Endodermal cell (in vitro differentiated cells): ENCODE measurements around the gene CCDC68. TPM values are rescaled to one million over a fixed set of nuclear protein-coding genes. Genes with fewer than 3 reads are reported as not detected.
A peak's percentile ranks its signal among the peaks of the same experiment; 100 is the strongest.

Experiments
- DNase-seq: peaks from one replicate; pipeline ENCODE4 v3.0.0-alpha.2; 2017
- H3K27ac ChIP-seq: 2 replicates; pipeline ENCODE4 v1.5.1; 2013; ENCODE audit warnings: mild to moderate bottlenecking, low read depth, low read length, moderate library complexity
- H3K27me3 ChIP-seq: 2 replicates; pipeline ENCODE4 v1.6.1; 2013; ENCODE audit warnings: mild to moderate bottlenecking, low read length, moderate library complexity; ENCODE audit not compliant: insufficient read depth, control insufficient read depth, poor library complexity, severe bottlenecking
- H3K36me3 ChIP-seq: 2 replicates; pipeline ENCODE4 v1.7.0; 2013; ENCODE audit warnings: mild to moderate bottlenecking, low read length, moderate library complexity; ENCODE audit not compliant: control insufficient read depth, insufficient read depth
- H3K4me1 ChIP-seq: one replicate; pipeline ENCODE4 v1.7.0; 2013; ENCODE audit warnings: low read length; ENCODE audit not compliant: control insufficient read depth, insufficient read depth
- H3K4me3 ChIP-seq: 2 replicates; pipeline ENCODE4 v1.5.1; 2013; ENCODE audit warnings: mild to moderate bottlenecking, low read length, moderate library complexity
- H3K9ac ChIP-seq: 2 replicates; pipeline ENCODE4 v1.6.1; 2013; ENCODE audit warnings: mild to moderate bottlenecking, low read length, moderate library complexity; ENCODE audit not compliant: poor library complexity, severe bottlenecking; ENCODE audit errors: extremely low read depth
- H3K9me3 ChIP-seq: 2 replicates; pipeline ENCODE4 v1.6.1; 2013; ENCODE audit warnings: mild to moderate bottlenecking, low read length, moderate library complexity; ENCODE audit not compliant: control insufficient read depth
- H3K27ac Mint-ChIP-seq: 2 replicates; pipeline ENCODE4 v1.8.0; 2020; ENCODE audit warnings: mixed read lengths
- H3K27me3 Mint-ChIP-seq: 2 replicates; pipeline ENCODE4 v1.8.0; 2021; ENCODE audit warnings: mild to moderate bottlenecking, mixed read lengths; ENCODE audit not compliant: insufficient read depth
- H3K36me3 Mint-ChIP-seq: 2 replicates; pipeline ENCODE4 v1.8.0; 2020; ENCODE audit warnings: low read depth, mixed read lengths
- H3K4me1 Mint-ChIP-seq: 2 replicates; pipeline ENCODE4 v1.8.0; 2020; ENCODE audit warnings: mixed read lengths
- H3K4me3 Mint-ChIP-seq: 2 replicates; pipeline ENCODE4 v1.8.0; 2020; ENCODE audit warnings: mild to moderate bottlenecking, moderate library complexity, mixed read lengths
- H3K9me3 Mint-ChIP-seq: 2 replicates; pipeline ENCODE4 v1.8.0; 2020; ENCODE audit warnings: mild to moderate bottlenecking, mixed read lengths
- WGBS, 2 experiments: methylation state at CpG; one replicate each; pipeline versions ENCODE4 v1.1.5 to v1.1.7; 2013; ENCODE audit warnings: missing lambda C conversion rate in 2 of 2, mixed read lengths in 1 of 2; ENCODE audit not compliant: insufficient coverage in 1 of 2, insufficient read length in 1 of 2; 5-methylcytosine and 5-hydroxymethylcytosine counted together
- total RNA-seq, 2 donors: library from RNA; stranded (reverse); fragmentation: NEBNext Ultra II Directional in 1 of 2; extraction: Animal tissue kit (Norgen Biotek cat#: 25700) in 1 of 2; gene quantifications; 2 replicates in 1 of 2; 3 replicates in 1 of 2; pipeline ENCODE4 v1.2.1, GENCODE V29; 2021
- TF ChIP-seq, protein P1 (sequence below): fragments of 200-600 bp; sonication (generic); conservative IDR thresholded peaks from 2 replicates; pipeline ENCODE4 v1.5.0; 2021; ENCODE audit warnings: antibody characterized with exemption, mild to moderate bottlenecking

Gene CCDC68
- total RNA-seq, 2 donors from 2014 or later: 0.53 to 0.80 TPM

DNA sequence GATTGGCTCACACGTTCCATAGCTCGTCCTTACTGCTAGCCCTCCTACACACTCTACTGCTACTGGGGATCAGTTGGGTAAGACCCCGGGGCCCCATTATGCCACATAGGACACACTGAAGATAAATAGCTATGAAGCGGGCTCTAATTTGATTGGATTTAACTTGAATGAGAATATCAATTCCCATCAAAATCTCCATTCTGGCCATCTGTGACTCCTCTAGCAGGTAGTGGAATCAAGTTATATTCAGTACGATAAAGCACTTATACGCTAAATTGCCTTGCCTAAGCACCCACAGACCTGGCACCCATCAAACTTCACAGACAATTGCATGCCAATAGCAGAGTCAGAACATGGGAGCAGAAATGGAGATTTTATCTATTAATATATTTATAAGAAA, 39.8 kb downstream of the CCDC68 start:
- Histone ChIP-seq H3K9ac (no peak overlapping the region), H3K9me3 (no peaks in the 10 kb centered on the region), H3K36me3 (no peaks in the 10 kb centered on the region), H3K4me3 (no peak overlapping the region), H3K27ac (no peak overlapping the region), H3K4me1 (peaks cover 3% of the 10 kb centered on the region), H3K27me3 (no peaks in the 10 kb centered on the region)
- H3K4me1 Mint-ChIP-seq: peaks cover 27% of the 10 kb centered on the region
- peaks cover 8% of the 10 kb centered on the region for H3K27me3 Mint-ChIP-seq
- H3K27ac Mint-ChIP-seq: no peak overlapping the region
- no peaks in the 10 kb centered on the region for H3K36me3 Mint-ChIP-seq
- no peak overlapping the region for H3K4me3 Mint-ChIP-seq
- DNase-seq: no peak
- H3K9me3 Mint-ChIP-seq: no peaks in the 10 kb centered on the region
- 89 to 93% methylated on average over 3 to 6 of the region's 6 CpGs for WGBS, 2 experiments
- TF ChIP-seq, protein P1, sequence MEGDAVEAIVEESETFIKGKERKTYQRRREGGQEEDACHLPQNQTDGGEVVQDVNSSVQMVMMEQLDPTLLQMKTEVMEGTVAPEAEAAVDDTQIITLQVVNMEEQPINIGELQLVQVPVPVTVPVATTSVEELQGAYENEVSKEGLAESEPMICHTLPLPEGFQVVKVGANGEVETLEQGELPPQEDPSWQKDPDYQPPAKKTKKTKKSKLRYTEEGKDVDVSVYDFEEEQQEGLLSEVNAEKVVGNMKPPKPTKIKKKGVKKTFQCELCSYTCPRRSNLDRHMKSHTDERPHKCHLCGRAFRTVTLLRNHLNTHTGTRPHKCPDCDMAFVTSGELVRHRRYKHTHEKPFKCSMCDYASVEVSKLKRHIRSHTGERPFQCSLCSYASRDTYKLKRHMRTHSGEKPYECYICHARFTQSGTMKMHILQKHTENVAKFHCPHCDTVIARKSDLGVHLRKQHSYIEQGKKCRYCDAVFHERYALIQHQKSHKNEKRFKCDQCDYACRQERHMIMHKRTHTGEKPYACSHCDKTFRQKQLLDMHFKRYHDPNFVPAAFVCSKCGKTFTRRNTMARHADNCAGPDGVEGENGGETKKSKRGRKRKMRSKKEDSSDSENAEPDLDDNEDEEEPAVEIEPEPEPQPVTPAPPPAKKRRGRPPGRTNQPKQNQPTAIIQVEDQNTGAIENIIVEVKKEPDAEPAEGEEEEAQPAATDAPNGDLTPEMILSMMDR: no peak

DNA sequence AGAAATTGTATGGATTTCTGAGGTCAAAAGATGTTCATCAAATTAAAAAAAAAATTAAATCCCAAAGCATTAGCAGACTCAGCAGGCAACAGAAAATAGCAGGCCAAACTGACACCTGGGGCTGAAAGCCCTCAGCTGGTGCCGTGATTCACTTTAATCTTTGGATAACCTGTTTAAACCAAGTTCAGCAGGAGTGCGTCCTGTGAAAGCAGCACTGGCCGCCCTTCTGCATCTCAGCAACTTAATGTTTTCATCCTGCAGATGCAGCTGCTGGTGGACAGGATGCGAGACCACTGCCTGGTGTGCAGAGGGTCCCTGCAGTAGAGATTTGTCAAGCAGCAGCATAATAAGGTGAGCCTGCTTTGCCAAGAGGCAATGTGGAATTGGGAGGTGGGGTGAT, 41.2 kb downstream of the CCDC68 start:
- Histone ChIP-seq H3K27me3 (no peaks in the 10 kb centered on the region), H3K9me3 (no peaks in the 10 kb centered on the region), H3K4me3 (no peak overlapping the region), H3K4me1 (peaks cover 3% of the 10 kb centered on the region), H3K27ac (no peak overlapping the region), H3K36me3 (no peaks in the 10 kb centered on the region), H3K9ac (no peak overlapping the region)
- TF ChIP-seq, protein P1: no peak
- no peaks in the 10 kb centered on the region for H3K9me3 Mint-ChIP-seq
- no peaks in the 10 kb centered on the region for H3K36me3 Mint-ChIP-seq
- DNase-seq: peak; percentile 58
- H3K4me3 Mint-ChIP-seq: no peak overlapping the region
- H3K27me3 Mint-ChIP-seq: peaks cover 8% of the 10 kb centered on the region
- no peak overlapping the region for H3K27ac Mint-ChIP-seq
- peaks cover 25% of the 10 kb centered on the region for H3K4me1 Mint-ChIP-seq
- 45 to 55% methylated on average over 2 to 4 of the region's 4 CpGs for WGBS, 2 experiments

DNA sequence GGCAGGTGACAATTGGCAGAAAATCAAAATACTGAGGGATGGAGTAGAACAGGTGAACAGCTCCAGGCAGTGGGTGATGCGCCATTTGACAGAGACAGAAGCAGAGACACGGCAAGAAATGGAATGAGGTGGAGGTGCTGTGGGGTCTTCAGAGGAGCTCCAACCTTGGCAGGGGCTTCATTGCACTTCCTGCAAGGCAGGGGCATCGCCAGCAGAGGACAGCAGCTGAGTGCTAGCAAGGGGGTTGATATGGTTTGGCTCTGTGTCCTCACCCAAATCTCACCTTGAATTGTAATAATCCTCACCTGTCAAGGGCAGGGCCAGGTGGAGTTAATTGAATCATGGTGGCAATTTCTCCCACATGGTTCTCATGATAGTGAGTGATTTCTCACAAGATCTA, 42.8 kb downstream of the CCDC68 start:
- no peak overlapping the region for H3K4me3 ChIP-seq
- Mint-ChIP-seq H3K4me3 (no peak overlapping the region), H3K4me1 (peaks cover 21% of the 10 kb centered on the region), H3K36me3 (no peaks in the 10 kb centered on the region), H3K9me3 (no peaks in the 10 kb centered on the region), H3K27ac (no peak overlapping the region), H3K27me3 (peaks cover 8% of the 10 kb centered on the region)
- TF ChIP-seq, protein P1: peak; percentile 58
- no peaks in the 10 kb centered on the region for H3K9me3 ChIP-seq
- no peaks in the 10 kb centered on the region for H3K27me3 ChIP-seq
- no peak overlapping the region for H3K27ac ChIP-seq
- WGBS, 2 experiments: 99 to 100% methylated on average over 2 to 3 of the region's 3 CpGs
- H3K9ac ChIP-seq: no peak overlapping the region
- peak; percentile 60 for DNase-seq
- H3K4me1 ChIP-seq: peaks cover 3% of the 10 kb centered on the region
- H3K36me3 ChIP-seq: no peaks in the 10 kb centered on the region
